Type B pancreatic cell (in vitro differentiated cells): ENCODE data around the gene DOCK2. TPM values are rescaled to one million over a fixed set of nuclear protein-coding genes. Genes with fewer than 3 reads are reported as not detected.

ENCODE experiments used
- DNase-seq: peaks from one replicate; pipeline ENCODE4 v3.0.0; 2021; ENCODE audit warnings: mixed read lengths; ENCODE audit not compliant: unreplicated experiment; ENCODE audit errors: extremely low spot score
- H3K27ac Mint-ChIP-seq: 2 replicates; pipeline ENCODE4 v1.8.0; 2021; ENCODE audit warnings: mild to moderate bottlenecking, mixed read lengths
- H3K27me3 Mint-ChIP-seq: 2 replicates; pipeline ENCODE4 v1.8.0; 2021; ENCODE audit warnings: mixed read lengths
- H3K36me3 Mint-ChIP-seq: 2 replicates; pipeline ENCODE4 v1.8.0; 2021; ENCODE audit warnings: mixed read lengths
- H3K4me1 Mint-ChIP-seq: one replicate; pipeline ENCODE4 v1.8.0; 2021; ENCODE audit warnings: mixed read lengths; ENCODE audit not compliant: unreplicated experiment
- H3K4me3 Mint-ChIP-seq: 2 replicates; pipeline ENCODE4 v1.8.0; 2021; ENCODE audit warnings: mild to moderate bottlenecking, mixed read lengths
- H3K9me3 Mint-ChIP-seq: 2 replicates; pipeline ENCODE4 v1.8.0; 2021; ENCODE audit warnings: mixed read lengths
- CTCF ChIP-seq: fragments of 200-600 bp; sonication (generic); conservative IDR thresholded peaks from 2 replicates; pipeline ENCODE4 v1.5.0; 2021; ENCODE audit warnings: antibody characterized with exemption, mild to moderate bottlenecking
- total RNA-seq: library from RNA; stranded (reverse); gene quantifications from 2 replicates; pipeline ENCODE4 v1.2.1, GENCODE V29; 2021; ENCODE audit warnings: low replicate concordance

DOCK2 gene
- total RNA-seq, 1 donor from 2014 or later, result 0.82 TPM

- no peak for TF ChIP-seq CTCF
- no peaks in the 10 kb centered on the region for H3K9me3 Mint-ChIP-seq
- DNase-seq, result no peak
- no peak overlapping the region for H3K27ac Mint-ChIP-seq
- H3K36me3 Mint-ChIP-seq, result no peaks in the 10 kb centered on the region
- peak overlapping the region; percentile 82 for H3K4me3 Mint-ChIP-seq
- H3K27me3 Mint-ChIP-seq, result peaks cover 49% of the 10 kb centered on the region
- peaks cover 21% of the 10 kb centered on the region for H3K4me1 Mint-ChIP-seq
Measured at GRCh38 chr5:169978714-169979113, 341.6 kb downstream of the DOCK2 start.

GRCh38 chr5:169979871-169980270 is 342.8 kb downstream of the DOCK2 start:
- Mint-ChIP-seq H3K9me3 (no peaks in the 10 kb centered on the region), H3K27ac (no peak overlapping the region)

GRCh38 chr5:169980418-169981053 is 343.5 kb downstream of the DOCK2 start, which contains the start of gene INSYN2B:
Gene INSYN2B, minus strand, starts transcription at chr5:169980495. Its CDS starts 96,597 bp downstream, at chr5:169883898.
- Mint-ChIP-seq H3K9me3 (no peaks in the 10 kb centered on the region), H3K27ac (no peak within 1 kb of the TSS), H3K4me3 (peak within 1 kb of the TSS; percentile 82), H3K27me3 (peaks cover 55% of the 10 kb centered on the region), H3K36me3 (no peaks in the 10 kb centered on the region), H3K4me1 (peaks cover 21% of the 10 kb centered on the region)
- DNase-seq, result peak; percentile 76
- TF ChIP-seq CTCF, result peak; percentile 87

More at GRCh38 chr5:169979871-169980270, 342.8 kb downstream of the DOCK2 start:
- Mint-ChIP-seq H3K27me3 (peaks cover 53% of the 10 kb centered on the region), H3K4me3 (peak overlapping the region; percentile 82), H3K36me3 (no peaks in the 10 kb centered on the region), H3K4me1 (peaks cover 21% of the 10 kb centered on the region)
- no peak for TF ChIP-seq CTCF
- DNase-seq, result no peak

GRCh38 chr5:169988206-169988605 is 351.1 kb downstream of the DOCK2 start:
- no peaks in the 10 kb centered on the region for H3K9me3 Mint-ChIP-seq
- no peak overlapping the region for H3K27ac Mint-ChIP-seq
- TF ChIP-seq CTCF, result no peak
- DNase-seq, result no peak
- no peaks in the 10 kb centered on the region for H3K36me3 Mint-ChIP-seq
- peaks cover 20% of the 10 kb centered on the region for H3K27me3 Mint-ChIP-seq
- no peaks in the 10 kb centered on the region for H3K4me1 Mint-ChIP-seq
- no peak overlapping the region for H3K4me3 Mint-ChIP-seq

GRCh38 chr5:169988947-169989346 is 351.9 kb downstream of the DOCK2 start:
- H3K4me3 Mint-ChIP-seq, result no peak overlapping the region
- no peaks in the 10 kb centered on the region for H3K9me3 Mint-ChIP-seq
- no peaks in the 10 kb centered on the region for H3K4me1 Mint-ChIP-seq
- H3K27ac Mint-ChIP-seq, result no peak overlapping the region
- no peaks in the 10 kb centered on the region for H3K36me3 Mint-ChIP-seq
- TF ChIP-seq CTCF, result no peak
- DNase-seq, result no peak
- peaks cover 21% of the 10 kb centered on the region for H3K27me3 Mint-ChIP-seq
